ENCODE results near the gene EIF1AD. TPM values are rescaled to one million over a fixed set of nuclear protein-coding genes. Genes with fewer than 3 reads are reported as not detected.

The EIF1AD gene
- total RNA-seq, 3 donors from 2014 or later: 25.5 to 35.3 (median 30.3) TPM

DNA sequence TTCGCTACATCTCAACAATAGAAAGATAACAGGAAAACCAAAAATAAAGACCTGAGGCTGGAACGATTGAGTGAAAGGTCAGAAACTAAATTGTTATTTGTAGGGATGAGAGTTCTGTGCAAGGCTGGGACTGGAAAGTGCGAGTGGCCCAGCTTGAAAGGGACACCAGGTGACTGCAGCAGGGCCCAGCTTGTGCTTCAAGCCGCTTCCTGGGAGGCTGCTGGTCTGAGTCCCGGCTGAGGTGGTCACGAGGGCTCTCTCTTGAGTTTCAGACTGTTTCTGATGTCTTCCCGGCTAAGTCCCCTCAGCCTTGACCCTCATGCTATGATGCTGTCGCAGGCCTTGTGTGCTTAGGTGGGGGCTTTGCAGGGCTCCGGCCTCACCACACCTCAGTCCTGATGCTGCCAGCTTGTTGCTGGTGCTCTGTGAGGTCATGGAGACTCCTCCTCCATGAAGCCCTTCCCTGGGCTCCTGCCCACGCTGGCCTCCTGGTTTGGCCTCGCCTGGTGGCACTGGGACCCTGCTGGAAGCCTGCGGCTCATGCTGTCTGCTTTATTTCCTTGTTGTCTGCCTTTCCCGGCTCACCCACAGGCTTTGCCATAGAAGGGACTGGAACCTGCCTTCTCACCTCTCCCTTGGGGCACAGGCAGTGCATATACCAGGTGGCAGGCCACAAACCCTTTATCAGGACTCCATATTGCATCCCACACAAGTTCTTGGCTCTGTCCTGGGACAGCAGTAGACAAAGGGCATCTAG lies 4.4 kb upstream of the EIF1AD start:
- peaks cover 7% of the 10 kb centered on the region for H3K4me1 ChIP-seq (ENCODE audit: low read depth)
- intact Hi-C loops (cut with DNase I, micrococcal nuclease): no loop called here
- ATAC-seq (no peak), DNase-seq (no peak)
- H3K9me3 ChIP-seq: no peaks in the 10 kb centered on the region
- H3K36me3 ChIP-seq (ENCODE audit: low read depth): no peaks in the 10 kb centered on the region
- TF ChIP-seq, protein P1, sequence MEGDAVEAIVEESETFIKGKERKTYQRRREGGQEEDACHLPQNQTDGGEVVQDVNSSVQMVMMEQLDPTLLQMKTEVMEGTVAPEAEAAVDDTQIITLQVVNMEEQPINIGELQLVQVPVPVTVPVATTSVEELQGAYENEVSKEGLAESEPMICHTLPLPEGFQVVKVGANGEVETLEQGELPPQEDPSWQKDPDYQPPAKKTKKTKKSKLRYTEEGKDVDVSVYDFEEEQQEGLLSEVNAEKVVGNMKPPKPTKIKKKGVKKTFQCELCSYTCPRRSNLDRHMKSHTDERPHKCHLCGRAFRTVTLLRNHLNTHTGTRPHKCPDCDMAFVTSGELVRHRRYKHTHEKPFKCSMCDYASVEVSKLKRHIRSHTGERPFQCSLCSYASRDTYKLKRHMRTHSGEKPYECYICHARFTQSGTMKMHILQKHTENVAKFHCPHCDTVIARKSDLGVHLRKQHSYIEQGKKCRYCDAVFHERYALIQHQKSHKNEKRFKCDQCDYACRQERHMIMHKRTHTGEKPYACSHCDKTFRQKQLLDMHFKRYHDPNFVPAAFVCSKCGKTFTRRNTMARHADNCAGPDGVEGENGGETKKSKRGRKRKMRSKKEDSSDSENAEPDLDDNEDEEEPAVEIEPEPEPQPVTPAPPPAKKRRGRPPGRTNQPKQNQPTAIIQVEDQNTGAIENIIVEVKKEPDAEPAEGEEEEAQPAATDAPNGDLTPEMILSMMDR (IDR thresholded peaks at IDR 0.05): no peak
- no peak overlapping the region for H3K4me3 ChIP-seq

DNA sequence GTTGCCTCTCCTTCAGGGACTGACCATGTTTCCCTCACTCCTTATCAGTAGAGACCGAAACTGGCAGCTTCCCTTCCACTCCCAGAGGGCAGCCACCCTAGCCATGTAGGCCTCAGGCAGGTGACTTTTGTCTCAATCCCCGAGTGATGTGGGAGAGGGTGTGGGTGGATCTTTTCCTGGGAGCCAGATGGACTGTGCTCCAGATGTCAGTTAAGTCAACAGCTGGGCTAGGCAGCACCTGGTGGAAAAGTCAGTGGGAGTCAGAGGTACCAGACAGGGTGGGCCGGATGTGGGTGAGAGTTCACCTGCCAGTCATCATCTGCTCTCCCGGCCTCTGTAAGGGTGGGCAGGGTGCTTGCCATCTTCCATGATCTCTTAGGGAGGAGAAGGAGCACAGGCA lies 2.2 kb upstream of the EIF1AD start:
- peaks cover 19% of the 10 kb centered on the region for H3K4me1 ChIP-seq (ENCODE audit: low read depth)
- TF ChIP-seq, protein P1 (IDR thresholded peaks at IDR 0.05): no peak
- no peak overlapping the region for H3K4me3 ChIP-seq
- no peak for DNase-seq
- H3K9me3 ChIP-seq: no peaks in the 10 kb centered on the region
- ATAC-seq: no peak
- intact Hi-C loops (cut with DNase I, micrococcal nuclease): no loop called here
- H3K36me3 ChIP-seq (ENCODE audit: low read depth): no peaks in the 10 kb centered on the region

DNA sequence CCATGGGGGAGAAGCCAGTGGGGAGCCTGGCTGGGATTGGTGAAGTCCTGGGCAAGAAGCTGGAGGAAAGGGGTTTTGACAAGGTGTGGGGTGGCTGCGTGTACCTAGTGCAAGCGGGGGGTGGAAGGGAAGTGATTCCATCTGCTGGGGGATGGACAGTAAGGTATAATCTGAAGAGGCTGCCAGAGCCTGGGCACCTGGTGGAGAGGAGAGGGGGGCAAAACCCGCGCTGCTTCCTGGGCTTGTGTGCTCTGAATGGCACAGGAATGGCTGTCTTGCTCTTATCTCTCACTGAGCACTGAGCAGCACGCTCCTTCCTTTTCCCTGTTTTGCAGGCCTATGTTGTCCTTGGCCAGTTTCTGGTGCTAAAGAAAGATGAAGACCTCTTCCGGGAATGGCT lies 1.3 kb upstream of the EIF1AD start:
- Histone ChIP-seq H3K9me3 (no peaks in the 10 kb centered on the region), H3K4me3 (no peak overlapping the region), H3K36me3 (ENCODE audit: low read depth) (no peaks in the 10 kb centered on the region), H3K4me1 (ENCODE audit: low read depth) (peaks cover 19% of the 10 kb centered on the region)
- intact Hi-C loops (cut with DNase I, micrococcal nuclease): no loop called here
- TF ChIP-seq, protein P1 (IDR thresholded peaks at IDR 0.05): no peak
- no peak for ATAC-seq
- DNase-seq: peak in 1 of 3 donors; percentile 28

DNA sequence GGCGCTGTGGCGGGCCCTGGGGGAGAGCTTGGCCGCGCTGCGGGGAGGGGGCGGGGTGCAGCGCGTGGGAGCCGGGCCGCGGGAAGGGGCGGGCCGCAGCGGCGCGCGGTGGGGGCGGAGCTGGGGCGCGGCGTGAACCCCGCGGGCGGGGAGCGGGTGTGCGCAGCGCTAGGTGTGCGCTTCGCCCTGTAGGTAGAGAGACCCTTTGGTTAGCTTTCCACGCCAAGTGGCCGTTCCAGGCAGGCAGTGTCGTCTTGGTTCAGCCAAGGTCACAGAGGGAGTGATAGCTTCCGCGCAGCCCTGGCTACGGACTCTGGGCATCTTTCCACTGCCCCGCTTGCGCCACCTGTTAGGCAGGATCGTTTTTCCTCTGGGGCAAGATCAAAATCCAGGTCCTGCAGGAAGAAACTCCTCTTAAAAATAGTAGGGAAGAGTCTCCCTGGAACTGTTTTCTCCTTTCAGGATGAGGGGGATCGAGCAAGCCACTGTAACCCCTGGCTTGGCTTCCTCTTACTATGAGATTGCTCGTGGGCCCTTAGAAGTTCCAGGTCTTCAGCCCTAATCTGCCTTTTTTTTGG lies 780 bp upstream of the EIF1AD start:
- DNase-seq (peak in 1 of 3 donors; percentile 71), ATAC-seq (peak; percentile 84)
- intact Hi-C loops (cut with DNase I, micrococcal nuclease): no loop called here
- H3K36me3 ChIP-seq (ENCODE audit: low read depth): no peaks in the 10 kb centered on the region
- TF ChIP-seq, protein P1 (IDR thresholded peaks at IDR 0.05): no peak
- peak overlapping the region; percentile 70 for H3K4me3 ChIP-seq
- H3K4me1 ChIP-seq (ENCODE audit: low read depth): peaks cover 19% of the 10 kb centered on the region
- no peaks in the 10 kb centered on the region for H3K9me3 ChIP-seq

DNA sequence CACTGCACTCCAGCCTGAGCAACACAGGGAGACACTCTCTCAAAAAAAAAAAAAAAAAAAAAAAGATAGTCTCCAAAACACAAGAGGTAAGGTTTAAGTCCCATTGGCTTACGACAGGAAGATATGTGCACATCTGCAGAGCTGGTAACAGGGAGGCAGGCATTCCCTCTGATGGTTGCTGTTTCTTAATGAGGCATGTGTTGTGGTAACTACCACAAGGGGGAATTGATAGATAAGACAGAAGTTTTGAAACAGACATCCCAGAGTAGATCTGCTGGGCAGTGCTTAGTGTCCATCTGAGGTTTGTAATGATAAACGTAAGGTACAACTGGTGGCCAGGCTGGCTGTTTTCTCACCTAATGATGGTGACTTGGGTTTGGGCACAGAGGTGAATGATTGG lies 4.7 kb downstream of the EIF1AD start:
- ATAC-seq: no peak
- Histone ChIP-seq H3K4me3 (no peak overlapping the region), H3K9me3 (no peaks in the 10 kb centered on the region), H3K4me1 (ENCODE audit: low read depth) (peaks cover 11% of the 10 kb centered on the region), H3K36me3 (ENCODE audit: low read depth) (no peaks in the 10 kb centered on the region)
- DNase-seq: no peak
- TF ChIP-seq, protein P1 (IDR thresholded peaks at IDR 0.05): no peak
- intact Hi-C loops (cut with DNase I, micrococcal nuclease): no loop called here

Data from mucosa of descending colon (tissue), 3 donors.